ENCODE results near the gene TRA2B.

DNA sequence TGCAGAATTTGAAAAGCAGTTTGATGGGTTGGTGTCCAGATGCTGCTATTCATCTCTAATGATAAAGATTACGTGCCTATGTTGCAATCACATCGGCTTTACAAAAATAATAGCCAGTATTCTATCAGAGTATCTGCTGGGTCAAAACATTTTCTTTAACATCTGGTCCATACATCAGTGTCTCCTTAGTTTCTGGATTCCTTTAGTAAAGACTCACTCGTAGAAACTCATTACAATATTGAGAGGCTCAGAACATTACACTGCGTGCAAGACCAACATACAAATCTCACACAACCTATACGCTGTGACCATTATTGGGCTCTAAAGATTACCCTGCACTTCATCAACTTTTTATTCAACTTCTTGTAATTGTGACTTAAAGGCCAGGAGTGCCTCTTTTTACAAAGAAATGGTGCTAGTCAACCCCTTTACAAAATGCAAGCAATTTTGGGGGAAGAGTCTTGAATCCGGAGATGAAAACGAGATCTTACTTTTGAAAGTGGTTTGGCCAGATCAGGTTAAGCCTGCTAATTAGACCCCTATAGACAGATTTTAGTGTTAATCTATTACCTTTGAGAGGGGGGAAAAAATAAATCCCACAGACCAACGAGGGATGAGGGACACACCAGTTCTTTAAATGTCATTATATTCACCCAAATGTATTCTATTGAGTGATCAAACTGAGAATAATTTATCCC is 2.9 kb downstream of the TRA2B start:
- TF ChIP-seq, protein P1, sequence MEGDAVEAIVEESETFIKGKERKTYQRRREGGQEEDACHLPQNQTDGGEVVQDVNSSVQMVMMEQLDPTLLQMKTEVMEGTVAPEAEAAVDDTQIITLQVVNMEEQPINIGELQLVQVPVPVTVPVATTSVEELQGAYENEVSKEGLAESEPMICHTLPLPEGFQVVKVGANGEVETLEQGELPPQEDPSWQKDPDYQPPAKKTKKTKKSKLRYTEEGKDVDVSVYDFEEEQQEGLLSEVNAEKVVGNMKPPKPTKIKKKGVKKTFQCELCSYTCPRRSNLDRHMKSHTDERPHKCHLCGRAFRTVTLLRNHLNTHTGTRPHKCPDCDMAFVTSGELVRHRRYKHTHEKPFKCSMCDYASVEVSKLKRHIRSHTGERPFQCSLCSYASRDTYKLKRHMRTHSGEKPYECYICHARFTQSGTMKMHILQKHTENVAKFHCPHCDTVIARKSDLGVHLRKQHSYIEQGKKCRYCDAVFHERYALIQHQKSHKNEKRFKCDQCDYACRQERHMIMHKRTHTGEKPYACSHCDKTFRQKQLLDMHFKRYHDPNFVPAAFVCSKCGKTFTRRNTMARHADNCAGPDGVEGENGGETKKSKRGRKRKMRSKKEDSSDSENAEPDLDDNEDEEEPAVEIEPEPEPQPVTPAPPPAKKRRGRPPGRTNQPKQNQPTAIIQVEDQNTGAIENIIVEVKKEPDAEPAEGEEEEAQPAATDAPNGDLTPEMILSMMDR (IDR thresholded peaks at IDR 0.05): no peak
- TF ChIP-seq SIN3A (IDR thresholded peaks at IDR 0.05; ENCODE audit: borderline replicate concordance, insufficient read depth, low read depth, low read length) (no peak), TCF7L2 (IDR thresholded peaks at IDR 0.05; ENCODE audit: low read depth, low read length) (no peak)
- TF ChIP-seq, protein P2, sequence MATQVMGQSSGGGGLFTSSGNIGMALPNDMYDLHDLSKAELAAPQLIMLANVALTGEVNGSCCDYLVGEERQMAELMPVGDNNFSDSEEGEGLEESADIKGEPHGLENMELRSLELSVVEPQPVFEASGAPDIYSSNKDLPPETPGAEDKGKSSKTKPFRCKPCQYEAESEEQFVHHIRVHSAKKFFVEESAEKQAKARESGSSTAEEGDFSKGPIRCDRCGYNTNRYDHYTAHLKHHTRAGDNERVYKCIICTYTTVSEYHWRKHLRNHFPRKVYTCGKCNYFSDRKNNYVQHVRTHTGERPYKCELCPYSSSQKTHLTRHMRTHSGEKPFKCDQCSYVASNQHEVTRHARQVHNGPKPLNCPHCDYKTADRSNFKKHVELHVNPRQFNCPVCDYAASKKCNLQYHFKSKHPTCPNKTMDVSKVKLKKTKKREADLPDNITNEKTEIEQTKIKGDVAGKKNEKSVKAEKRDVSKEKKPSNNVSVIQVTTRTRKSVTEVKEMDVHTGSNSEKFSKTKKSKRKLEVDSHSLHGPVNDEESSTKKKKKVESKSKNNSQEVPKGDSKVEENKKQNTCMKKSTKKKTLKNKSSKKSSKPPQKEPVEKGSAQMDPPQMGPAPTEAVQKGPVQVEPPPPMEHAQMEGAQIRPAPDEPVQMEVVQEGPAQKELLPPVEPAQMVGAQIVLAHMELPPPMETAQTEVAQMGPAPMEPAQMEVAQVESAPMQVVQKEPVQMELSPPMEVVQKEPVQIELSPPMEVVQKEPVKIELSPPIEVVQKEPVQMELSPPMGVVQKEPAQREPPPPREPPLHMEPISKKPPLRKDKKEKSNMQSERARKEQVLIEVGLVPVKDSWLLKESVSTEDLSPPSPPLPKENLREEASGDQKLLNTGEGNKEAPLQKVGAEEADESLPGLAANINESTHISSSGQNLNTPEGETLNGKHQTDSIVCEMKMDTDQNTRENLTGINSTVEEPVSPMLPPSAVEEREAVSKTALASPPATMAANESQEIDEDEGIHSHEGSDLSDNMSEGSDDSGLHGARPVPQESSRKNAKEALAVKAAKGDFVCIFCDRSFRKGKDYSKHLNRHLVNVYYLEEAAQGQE (IDR thresholded peaks at IDR 0.05; ENCODE audit: insufficient read depth in 1 of 2, low read depth in 2 of 2, low read length in 1 of 2): no peak

Data from Panc1 (cell line).